Panc1 (cell line): Measurements from ENCODE around the gene RLN2. TPM values are rescaled to one million over a fixed set of nuclear protein-coding genes. Genes with fewer than 3 reads are reported as not detected.
"Not testable (repeated sequence)": the region's sequence is repeated elsewhere in the genome, so short reads cannot be mapped to it uniquely, and the experiment has no call there.

Source experiments
- ATAC-seq: fragments of 200-7000 bp; cut with Tn5 transposase; 2 replicates; pipeline ENCODE4 v1.9.1; 2020; ENCODE audit warnings: mild to moderate bottlenecking, moderate library complexity
- BruUV-seq: library from RNA; stranded (reverse); fragments of 400-500 nt; replicated peaks from 2 replicates; lab custom pipeline; 2021; lab: Mats Ljungman, UMichigan
- CTCF ChIA-PET: fragments of 300-600 bp; sonication (Branson Sonifier 250); formaldehyde crosslinking; loops from one replicate; lab custom pipeline; 2022; ENCODE audit warnings: antibody characterized with exemption; lab: Charles Lee
- POLR2A ChIA-PET: fragments of 300-600 bp; sonication (Branson Sonifier 250); formaldehyde crosslinking; loops from one replicate; lab custom pipeline; 2022; ENCODE audit warnings: antibody characterized with exemption; lab: Charles Lee
- DNase-seq: peaks from one replicate; pipeline ENCODE4 v3.0.0-alpha.2; 2010; ENCODE audit warnings: low read depth, low spot score
- H3K27ac ChIP-seq: 2 replicates; pipeline ENCODE4 v1.5.1; 2011; ENCODE audit warnings: mild to moderate bottlenecking, low read length, inconsistent platforms
- H3K27me3 ChIP-seq: fragments of 200-500 bp; sonication (Bioruptor generic); 2 replicates; pipeline ENCODE4 v1.6.0; 2014; ENCODE audit warnings: low read length, inconsistent platforms; ENCODE audit not compliant: control insufficient read depth, insufficient read depth
- H3K36me3 ChIP-seq: fragments of 200-500 bp; sonication (Bioruptor generic); 2 replicates; pipeline ENCODE4 v1.5.1; 2014; ENCODE audit warnings: inconsistent platforms, mild to moderate bottlenecking, low read length, moderate library complexity; ENCODE audit not compliant: control insufficient read depth, insufficient read depth
- H3K4me1 ChIP-seq: 2 replicates; pipeline ENCODE4 v1.5.1; 2011; ENCODE audit warnings: inconsistent platforms, mild to moderate bottlenecking, low read length, moderate library complexity; ENCODE audit not compliant: control insufficient read depth, insufficient read depth
- H3K4me3 ChIP-seq, 2 experiments: 2 replicates each; pipeline ENCODE4 v1.5.1; 2011 to 2012; ENCODE audit warnings: low read depth in 2 of 2, low read length in 2 of 2, mild to moderate bottlenecking in 2 of 2, inconsistent platforms in 1 of 2, moderate library complexity in 1 of 2
- H3K9me3 ChIP-seq: fragments of 200-500 bp; sonication (Bioruptor generic); 2 replicates; pipeline ENCODE4 v1.5.1; 2014; ENCODE audit warnings: low read depth, mild to moderate bottlenecking, inconsistent platforms, low read length, moderate library complexity; ENCODE audit not compliant: control insufficient read depth, insufficient read depth
- POLR2AphosphoS5 ChIP-seq: IDR thresholded peaks from 2 replicates; pipeline ENCODE4 v1.6.1; 2012; ENCODE audit warnings: mild to moderate bottlenecking, low read depth, low read length, moderate library complexity
- SIN3A ChIP-seq: IDR thresholded peaks from 2 replicates; pipeline ENCODE4 v1.6.1; 2012; ENCODE audit warnings: low read depth, mild to moderate bottlenecking, low read length, moderate library complexity, borderline replicate concordance; ENCODE audit not compliant: insufficient read depth
- TCF7L2 ChIP-seq: IDR thresholded peaks from 2 replicates; pipeline ENCODE4 v1.6.1; 2011; ENCODE audit warnings: mild to moderate bottlenecking, low read depth, low read length, inconsistent platforms
- in situ Hi-C: cut with HindIII; loops from 2 replicates; pipeline ENCODE4 v1.10.0; 2016; ENCODE audit warnings: low sequenced_read_pairs, low pct_unique_long_range_greater_than_20kb
- intact Hi-C: fragments of 100-400 bp; cut with micrococcal nuclease; formaldehyde crosslinking; loops from one replicate; pipeline ENCODE4 v1.10.0; 2022; ENCODE audit not compliant: unreplicated experiment
- total RNA-seq: library from RNA; stranded (reverse); gene quantifications from one replicate; pipeline ENCODE4 v1.2.1, GENCODE V29; 2021; ENCODE audit not compliant: unreplicated experiment
- TF ChIP-seq, protein P1 (sequence below), 2 experiments: IDR thresholded peaks; 2 replicates each; pipeline ENCODE4 v1.6.1; 2011 to 2012; ENCODE audit warnings: low read depth in 2 of 2, control low read depth in 1 of 2, low read length in 1 of 2, mild to moderate bottlenecking in 1 of 2, moderate library complexity in 1 of 2; ENCODE audit not compliant: insufficient read depth in 1 of 2
- TF ChIP-seq, protein P2 (sequence below): fragments of 450-650 bp; IDR thresholded peaks from 2 replicates; pipeline ENCODE4 v1.5.1; 2017; ENCODE audit warnings: mild to moderate bottlenecking

The RLN2 gene
- total RNA-seq, 1 experiment from 2014 or later = not detected

DNA sequence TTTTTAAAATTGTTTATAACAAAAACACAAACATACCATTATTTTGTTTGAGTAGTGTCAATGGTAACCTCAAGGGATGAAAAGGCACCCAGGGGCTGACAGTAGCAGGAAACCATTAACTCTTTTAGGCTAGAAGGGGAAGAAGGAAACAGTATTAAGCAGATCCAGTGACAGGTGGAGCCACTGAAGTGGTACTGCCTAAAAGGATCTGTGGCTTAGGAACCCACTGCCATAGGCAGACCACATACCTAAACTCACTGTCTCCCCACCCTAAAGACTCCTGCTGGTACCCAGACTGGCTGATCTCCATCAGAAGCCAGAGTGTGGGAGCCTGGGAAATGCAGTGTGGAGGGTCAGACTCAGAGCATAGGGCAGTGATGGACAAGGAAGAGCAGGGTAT is 21.7 kb upstream of the RLN2 start:
- in situ Hi-C loops (no loop called here), intact Hi-C loops (no loop called here)
- POLR2A ChIA-PET = no interaction called here

DNA sequence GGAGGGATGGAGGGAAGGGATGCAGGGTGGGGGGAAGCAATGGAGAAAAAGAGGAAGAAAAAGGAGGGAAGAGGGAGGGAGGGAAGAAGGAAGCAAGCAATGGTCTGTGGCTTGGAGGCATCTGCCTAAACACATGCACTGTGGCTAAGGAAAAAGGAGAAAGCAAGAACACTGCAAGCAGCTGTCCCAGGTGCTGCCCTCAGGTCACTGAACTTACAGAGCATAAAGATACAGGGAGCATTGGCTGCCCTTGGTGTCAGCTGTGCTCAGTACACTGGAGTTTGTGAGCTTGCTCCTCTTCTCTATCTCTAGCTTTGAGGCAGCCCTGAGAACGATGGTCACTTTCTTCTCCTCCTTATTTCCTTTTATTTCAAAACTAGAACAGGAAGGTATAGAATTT is 17.1 kb upstream of the RLN2 start:
- DNase-seq, H3K27ac ChIP-seq, POLR2A ChIA-PET, H3K9me3 ChIP-seq, H3K4me3 ChIP-seq, H3K4me1 ChIP-seq, ATAC-seq, H3K36me3 ChIP-seq, H3K27me3 ChIP-seq, intact Hi-C loops, in situ Hi-C loops, BruUV-seq, CTCF ChIA-PET: not testable (repeated sequence)

More for the DNA sequence above, 21.7 kb upstream of the RLN2 start:
- Histone ChIP-seq H3K36me3 (no peaks in the 10 kb centered on the region), H3K4me1 (no peaks in the 10 kb centered on the region), H3K27ac (no peak overlapping the region), H3K4me3 (no peak overlapping the region), H3K9me3 (no peaks in the 10 kb centered on the region), H3K27me3 (no peaks in the 10 kb centered on the region)
- no TSS peak for BruUV-seq
- TF ChIP-seq POLR2AphosphoS5 (no peak), TCF7L2 (no peak), SIN3A (no peak)
- TF ChIP-seq, protein P1, sequence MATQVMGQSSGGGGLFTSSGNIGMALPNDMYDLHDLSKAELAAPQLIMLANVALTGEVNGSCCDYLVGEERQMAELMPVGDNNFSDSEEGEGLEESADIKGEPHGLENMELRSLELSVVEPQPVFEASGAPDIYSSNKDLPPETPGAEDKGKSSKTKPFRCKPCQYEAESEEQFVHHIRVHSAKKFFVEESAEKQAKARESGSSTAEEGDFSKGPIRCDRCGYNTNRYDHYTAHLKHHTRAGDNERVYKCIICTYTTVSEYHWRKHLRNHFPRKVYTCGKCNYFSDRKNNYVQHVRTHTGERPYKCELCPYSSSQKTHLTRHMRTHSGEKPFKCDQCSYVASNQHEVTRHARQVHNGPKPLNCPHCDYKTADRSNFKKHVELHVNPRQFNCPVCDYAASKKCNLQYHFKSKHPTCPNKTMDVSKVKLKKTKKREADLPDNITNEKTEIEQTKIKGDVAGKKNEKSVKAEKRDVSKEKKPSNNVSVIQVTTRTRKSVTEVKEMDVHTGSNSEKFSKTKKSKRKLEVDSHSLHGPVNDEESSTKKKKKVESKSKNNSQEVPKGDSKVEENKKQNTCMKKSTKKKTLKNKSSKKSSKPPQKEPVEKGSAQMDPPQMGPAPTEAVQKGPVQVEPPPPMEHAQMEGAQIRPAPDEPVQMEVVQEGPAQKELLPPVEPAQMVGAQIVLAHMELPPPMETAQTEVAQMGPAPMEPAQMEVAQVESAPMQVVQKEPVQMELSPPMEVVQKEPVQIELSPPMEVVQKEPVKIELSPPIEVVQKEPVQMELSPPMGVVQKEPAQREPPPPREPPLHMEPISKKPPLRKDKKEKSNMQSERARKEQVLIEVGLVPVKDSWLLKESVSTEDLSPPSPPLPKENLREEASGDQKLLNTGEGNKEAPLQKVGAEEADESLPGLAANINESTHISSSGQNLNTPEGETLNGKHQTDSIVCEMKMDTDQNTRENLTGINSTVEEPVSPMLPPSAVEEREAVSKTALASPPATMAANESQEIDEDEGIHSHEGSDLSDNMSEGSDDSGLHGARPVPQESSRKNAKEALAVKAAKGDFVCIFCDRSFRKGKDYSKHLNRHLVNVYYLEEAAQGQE (IDR thresholded peaks at IDR 0.05; ENCODE audit: insufficient read depth in 1 of 2, low read depth in 2 of 2, low read length in 1 of 2) = no peak
- TF ChIP-seq, protein P2, sequence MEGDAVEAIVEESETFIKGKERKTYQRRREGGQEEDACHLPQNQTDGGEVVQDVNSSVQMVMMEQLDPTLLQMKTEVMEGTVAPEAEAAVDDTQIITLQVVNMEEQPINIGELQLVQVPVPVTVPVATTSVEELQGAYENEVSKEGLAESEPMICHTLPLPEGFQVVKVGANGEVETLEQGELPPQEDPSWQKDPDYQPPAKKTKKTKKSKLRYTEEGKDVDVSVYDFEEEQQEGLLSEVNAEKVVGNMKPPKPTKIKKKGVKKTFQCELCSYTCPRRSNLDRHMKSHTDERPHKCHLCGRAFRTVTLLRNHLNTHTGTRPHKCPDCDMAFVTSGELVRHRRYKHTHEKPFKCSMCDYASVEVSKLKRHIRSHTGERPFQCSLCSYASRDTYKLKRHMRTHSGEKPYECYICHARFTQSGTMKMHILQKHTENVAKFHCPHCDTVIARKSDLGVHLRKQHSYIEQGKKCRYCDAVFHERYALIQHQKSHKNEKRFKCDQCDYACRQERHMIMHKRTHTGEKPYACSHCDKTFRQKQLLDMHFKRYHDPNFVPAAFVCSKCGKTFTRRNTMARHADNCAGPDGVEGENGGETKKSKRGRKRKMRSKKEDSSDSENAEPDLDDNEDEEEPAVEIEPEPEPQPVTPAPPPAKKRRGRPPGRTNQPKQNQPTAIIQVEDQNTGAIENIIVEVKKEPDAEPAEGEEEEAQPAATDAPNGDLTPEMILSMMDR = no peak
- ATAC-seq (no peak), DNase-seq (no peak)
- CTCF ChIA-PET = no interaction called here

DNA sequence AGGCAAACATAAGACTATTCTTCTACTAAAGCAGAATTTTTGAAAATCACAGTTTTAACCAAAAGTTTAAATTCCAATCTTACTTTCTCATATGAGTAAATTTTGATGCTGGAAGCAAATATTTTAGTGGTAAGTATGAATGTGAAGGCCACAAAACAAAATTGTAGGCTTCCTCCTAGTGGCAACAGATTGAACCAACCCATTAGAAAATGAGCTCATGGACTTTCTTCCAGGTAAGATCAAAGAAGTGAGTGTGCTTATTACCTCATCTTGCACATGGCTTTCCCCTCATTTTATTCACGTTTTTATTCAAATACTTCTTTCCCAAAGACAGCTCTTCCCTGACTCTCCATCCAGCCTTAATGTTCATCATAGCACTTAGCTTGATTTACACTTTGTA is 16.5 kb upstream of the RLN2 start:
- no TSS peak for BruUV-seq
- H3K4me1 ChIP-seq = no peaks in the 10 kb centered on the region
- intact Hi-C loops = no loop called here
- no peaks in the 10 kb centered on the region for H3K36me3 ChIP-seq
- no peak for ATAC-seq
- H3K9me3 ChIP-seq = no peaks in the 10 kb centered on the region
- H3K27me3 ChIP-seq = no peaks in the 10 kb centered on the region
- TF ChIP-seq, protein P1 (IDR thresholded peaks at IDR 0.05; ENCODE audit: insufficient read depth in 1 of 2, low read depth in 2 of 2, low read length in 1 of 2) = no peak
- TF ChIP-seq TCF7L2 (no peak), SIN3A (no peak), POLR2AphosphoS5 (no peak)
- TF ChIP-seq, protein P2 = no peak
- CTCF ChIA-PET = interaction anchor here (0.6 kb wide), 1 partner anchor 8 kb away, joined by 6 read pairs; no protein-coding TSS in a partner anchor
- POLR2A ChIA-PET = no interaction called here
- H3K27ac ChIP-seq = no peak overlapping the region
- in situ Hi-C loops = no loop called here
- DNase-seq = no peak
- no peak overlapping the region for H3K4me3 ChIP-seq

DNA sequence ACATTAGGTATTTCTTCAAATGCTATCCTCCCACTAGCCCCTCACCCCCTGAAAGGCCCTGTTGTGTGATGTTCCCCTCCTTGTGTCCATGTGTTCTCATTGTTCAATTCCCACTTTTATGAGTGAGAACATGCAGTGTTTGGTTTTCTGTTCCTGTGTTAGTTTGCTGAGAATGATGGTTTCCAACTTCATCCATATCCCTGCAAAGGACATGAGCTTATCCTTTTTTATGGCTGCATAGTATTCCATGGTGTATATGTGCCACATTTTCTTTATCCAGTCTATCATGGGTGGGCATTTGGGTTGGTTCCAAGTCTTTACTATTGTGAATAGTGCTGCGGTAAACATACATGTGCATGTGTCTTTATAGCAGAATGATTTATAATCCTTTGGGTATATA is 11.9 kb upstream of the RLN2 start:
- in situ Hi-C loops, H3K4me3 ChIP-seq, H3K4me1 ChIP-seq, H3K9me3 ChIP-seq, ATAC-seq, CTCF ChIA-PET, H3K27me3 ChIP-seq, BruUV-seq, H3K27ac ChIP-seq, intact Hi-C loops, POLR2A ChIA-PET, DNase-seq, H3K36me3 ChIP-seq: not testable (repeated sequence)
